IMR-90 (cell line): Measurements from ENCODE around the gene GATA6. TPM values are rescaled to one million over a fixed set of nuclear protein-coding genes. Genes with fewer than 3 reads are reported as not detected.

Source experiments
- ATAC-seq: fragments of 200-7000 bp; cut with Tn5 transposase; 2 replicates; pipeline ENCODE4 v1.9.1; 2020; ENCODE audit warnings: low read depth, mild to moderate bottlenecking, moderate library complexity
- BruUV-seq: library from RNA; stranded (reverse); fragments of 400-500 nt; replicated peaks from 2 replicates; lab custom pipeline; 2021; lab: Mats Ljungman, UMichigan
- CTCF ChIA-PET: fragments of 300-600 bp; formaldehyde crosslinking; extraction: SDS; loops from one replicate; lab custom pipeline; 2021; ENCODE audit warnings: antibody characterized with exemption; lab: Yijun Ruan, JAX
- POLR2A ChIA-PET: fragments of 300-600 bp; sonication (Branson Sonifier 250); formaldehyde crosslinking; loops from one replicate; lab custom pipeline; 2022; ENCODE audit warnings: antibody characterized with exemption; ENCODE audit not compliant: unreplicated experiment; lab: Charles Lee
- DNase-seq: peaks from one replicate; pipeline ENCODE4 v3.0.0; 2013
- H2AFZ ChIP-seq: replicated peaks from 2 replicates; pipeline ENCODE3; 2013; ENCODE audit warnings: low read length, mild to moderate bottlenecking; ENCODE audit not compliant: poor library complexity
- H2AK5ac ChIP-seq: 2 replicates; pipeline ENCODE4 v1.6.1; 2013; ENCODE audit warnings: low read depth, low read length, inconsistent platforms
- H2AK9ac ChIP-seq: replicated peaks from 2 replicates; pipeline ENCODE3; 2013; ENCODE audit warnings: mild to moderate bottlenecking, low read depth, low read length, moderate library complexity; ENCODE audit not compliant: poor library complexity
- H2BK120ac ChIP-seq: 2 replicates; pipeline ENCODE4 v1.6.1; 2013; ENCODE audit warnings: low read depth, low read length, inconsistent platforms
- H2BK15ac ChIP-seq: 3 replicates; pipeline ENCODE4 v1.6.1; 2013; ENCODE audit warnings: low read depth, low read length, inconsistent platforms
- H2BK20ac ChIP-seq: 2 replicates; pipeline ENCODE4 v1.6.1; 2013; ENCODE audit warnings: low read depth, mild to moderate bottlenecking, inconsistent platforms, low read length, moderate library complexity
- H2BK5ac ChIP-seq: 2 replicates; pipeline ENCODE4 v1.6.1; 2013; ENCODE audit warnings: mild to moderate bottlenecking, low read depth, low read length, inconsistent platforms; ENCODE audit not compliant: poor library complexity, severe bottlenecking
- H3K14ac ChIP-seq: replicated peaks from 2 replicates; pipeline ENCODE4 v1.6.1; 2013; ENCODE audit warnings: low read depth, low read length, inconsistent platforms
- H3K18ac ChIP-seq: 2 replicates; pipeline ENCODE4 v1.6.1; 2013; ENCODE audit warnings: low read depth, low read length, control low read depth
- H3K23ac ChIP-seq: 2 replicates; pipeline ENCODE4 v1.6.1; 2013; ENCODE audit warnings: low read depth, low read length, inconsistent platforms
- H3K27ac ChIP-seq: 2 replicates; pipeline ENCODE4 v1.5.1; 2013; ENCODE audit warnings: mild to moderate bottlenecking, control low read depth, low read length; ENCODE audit not compliant: insufficient read depth
- H3K27me3 ChIP-seq: 2 replicates; pipeline ENCODE4 v1.6.1; 2013; ENCODE audit warnings: low read length; ENCODE audit not compliant: control insufficient read depth, insufficient read depth
- H3K36me3 ChIP-seq: 2 replicates; pipeline ENCODE4 v1.6.1; 2013; ENCODE audit warnings: low read length, mixed read lengths; ENCODE audit not compliant: control insufficient read depth, insufficient read depth
- H3K4ac ChIP-seq: 2 replicates; pipeline ENCODE4 v1.6.1; 2013; ENCODE audit warnings: low read depth, low read length, inconsistent platforms
- H3K4me1 ChIP-seq: 2 replicates; pipeline ENCODE4 v1.6.1; 2013; ENCODE audit warnings: low read length, mixed read lengths; ENCODE audit not compliant: control insufficient read depth, insufficient read depth
- H3K4me2 ChIP-seq: 2 replicates; pipeline ENCODE4 v1.6.1; 2013; ENCODE audit warnings: low read depth, mild to moderate bottlenecking, control low read depth, low read length, moderate library complexity
- H3K4me3 ChIP-seq: 2 replicates; pipeline ENCODE4 v1.5.1; 2013; ENCODE audit warnings: low read depth, mild to moderate bottlenecking, control low read depth, low read length, moderate library complexity; ENCODE audit not compliant: insufficient read depth
- H3K56ac ChIP-seq: 2 replicates; pipeline ENCODE4 v1.6.1; 2013; ENCODE audit warnings: low read length, inconsistent platforms; ENCODE audit not compliant: insufficient read depth; ENCODE audit errors: extremely low read depth
- H3K79me1 ChIP-seq, 2 experiments: 2 replicates each; pipeline ENCODE4 v1.6.1; 2013; ENCODE audit warnings: low read length in 2 of 2, inconsistent platforms in 1 of 2, low read depth in 1 of 2
- H3K9ac ChIP-seq: 2 replicates; pipeline ENCODE4 v1.6.1; 2013; ENCODE audit warnings: low read depth, low read length, control low read depth
- H3K9me1 ChIP-seq: 2 replicates; pipeline ENCODE4 v1.6.1; 2013; ENCODE audit warnings: low read length, inconsistent platforms; ENCODE audit not compliant: insufficient read depth
- H3K9me3 ChIP-seq: 2 replicates; pipeline ENCODE4 v1.6.1; 2013; ENCODE audit warnings: low read length; ENCODE audit not compliant: control insufficient read depth, insufficient read depth
- H4K20me1 ChIP-seq: 2 replicates; pipeline ENCODE4 v1.6.1; 2013; ENCODE audit warnings: low read length, inconsistent platforms; ENCODE audit not compliant: insufficient read depth
- H4K5ac ChIP-seq: 2 replicates; pipeline ENCODE4 v1.6.1; 2013; ENCODE audit warnings: mild to moderate bottlenecking, low read depth, low read length, control low read depth
- H4K8ac ChIP-seq, 2 experiments: 2 replicates each; pipeline ENCODE4 v1.6.1; 2013; ENCODE audit warnings: low read depth in 2 of 2, low read length in 2 of 2, control low read depth in 1 of 2, inconsistent platforms in 1 of 2
- H4K91ac ChIP-seq: 2 replicates; pipeline ENCODE4 v1.6.1; 2013; ENCODE audit warnings: low read depth, low read length, inconsistent platforms; ENCODE audit not compliant: insufficient read depth
- BHLHE40 ChIP-seq: fragments of 150-350 bp; IDR thresholded peaks from 2 replicates; pipeline ENCODE4 v1.6.1; 2016; ENCODE audit warnings: mild to moderate bottlenecking, low read depth, low read length
- MAZ ChIP-seq: IDR thresholded peaks from 2 replicates; pipeline ENCODE4 v1.6.1; 2012; ENCODE audit warnings: low read depth, mild to moderate bottlenecking, low read length, improper control_type of control experiment, moderate library complexity, borderline replicate concordance
- MXI1 ChIP-seq: IDR thresholded peaks from 2 replicates; pipeline ENCODE4 v1.6.1; 2012; ENCODE audit warnings: low read depth, mild to moderate bottlenecking, low read length, moderate library complexity, borderline replicate concordance
- RFX5 ChIP-seq: IDR thresholded peaks from 2 replicates; pipeline ENCODE4 v1.8.0; 2012; ENCODE audit warnings: low read depth, mild to moderate bottlenecking, low read length, moderate library complexity
- WGBS, 2 experiments: methylation state at CpG; one replicate each; pipeline versions ENCODE4 v1.1.5 to v1.1.7; 2013; ENCODE audit warnings: missing lambda C conversion rate in 2 of 2; ENCODE audit not compliant: insufficient read length in 1 of 2; ENCODE audit errors: extremely low coverage in 2 of 2; 5-methylcytosine and 5-hydroxymethylcytosine counted together
- dilution Hi-C: fragments of 300-500 bp; cut with HindIII; formaldehyde crosslinking; loops from one replicate; pipeline ENCODE4 v1.14.3; 2018; ENCODE audit warnings: low sequenced_read_pairs; ENCODE audit not compliant: unreplicated experiment
- in situ Hi-C: fragments of 300-500 bp; cut with MboI; formaldehyde crosslinking; loops from 3 replicates; pipeline ENCODE4 v1.14.3; 2019; ENCODE audit warnings: low sequenced_read_pairs, inconsistent platforms, mixed read lengths
- intact Hi-C: fragments of 100-400 bp; cut with micrococcal nuclease; formaldehyde crosslinking; loops from 2 replicates; pipeline ENCODE4 v1.10.0; 2022
- polyA plus RNA-seq, 3 experiments: library from polyadenylated mRNA; depleted of rRNA; stranded (reverse); fragments of >200 nt; gene quantifications; 2 replicates each; pipeline ENCODE4 v1.2.3, GENCODE V29; 2012; ENCODE audit warnings: low replicate concordance in 1 of 3
- total RNA-seq: library from RNA; depleted of rRNA; stranded (reverse); fragments of >200 nt; gene quantifications from 2 replicates; pipeline ENCODE4 v1.2.3, GENCODE V29; 2012
- TF ChIP-seq, protein P1 (sequence below): conservative IDR thresholded peaks from 2 replicates; pipeline ENCODE4 v1.5.1; 2012; ENCODE audit warnings: mild to moderate bottlenecking, low read depth, low read length, improper control_type of control experiment

Gene GATA6
- total and polyA plus RNA-seq, 2 of the 4 experiments (the other 2 are of a cell fraction), result 2.5 to 4.0 TPM

- TF ChIP-seq RFX5, result no peak
- TF ChIP-seq MAZ, result no peak
- no peak for TF ChIP-seq BHLHE40
- TF ChIP-seq, protein P1, sequence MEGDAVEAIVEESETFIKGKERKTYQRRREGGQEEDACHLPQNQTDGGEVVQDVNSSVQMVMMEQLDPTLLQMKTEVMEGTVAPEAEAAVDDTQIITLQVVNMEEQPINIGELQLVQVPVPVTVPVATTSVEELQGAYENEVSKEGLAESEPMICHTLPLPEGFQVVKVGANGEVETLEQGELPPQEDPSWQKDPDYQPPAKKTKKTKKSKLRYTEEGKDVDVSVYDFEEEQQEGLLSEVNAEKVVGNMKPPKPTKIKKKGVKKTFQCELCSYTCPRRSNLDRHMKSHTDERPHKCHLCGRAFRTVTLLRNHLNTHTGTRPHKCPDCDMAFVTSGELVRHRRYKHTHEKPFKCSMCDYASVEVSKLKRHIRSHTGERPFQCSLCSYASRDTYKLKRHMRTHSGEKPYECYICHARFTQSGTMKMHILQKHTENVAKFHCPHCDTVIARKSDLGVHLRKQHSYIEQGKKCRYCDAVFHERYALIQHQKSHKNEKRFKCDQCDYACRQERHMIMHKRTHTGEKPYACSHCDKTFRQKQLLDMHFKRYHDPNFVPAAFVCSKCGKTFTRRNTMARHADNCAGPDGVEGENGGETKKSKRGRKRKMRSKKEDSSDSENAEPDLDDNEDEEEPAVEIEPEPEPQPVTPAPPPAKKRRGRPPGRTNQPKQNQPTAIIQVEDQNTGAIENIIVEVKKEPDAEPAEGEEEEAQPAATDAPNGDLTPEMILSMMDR, result no peak
- TF ChIP-seq MXI1, result no peak
- Histone ChIP-seq H3K36me3 (peaks cover 9% of the 10 kb centered on the region), H3K4me3 (no peak overlapping the region), H3K4ac (no peak overlapping the region), H3K27me3 (no peaks in the 10 kb centered on the region), H4K5ac (no peak overlapping the region), H3K4me2 (no peak overlapping the region), H3K27ac (no peak overlapping the region), H3K14ac (no peak overlapping the region), H3K79me1 (peaks cover 3 to 7% of the 10 kb centered on the region in 2 experiments; a peak in 3 of 4 replicates), H3K23ac (no peak overlapping the region), H3K9me3 (no peaks in the 10 kb centered on the region), H2BK20ac (no peak overlapping the region), H4K91ac (no peak overlapping the region), H3K4me1 (no peaks in the 10 kb centered on the region), H3K9ac (no peak overlapping the region), H4K20me1 (0 out of 2 replicates have a peak, but pooled peaks cover 3% of the 10 kb centered on the region), H2AK5ac (no peak overlapping the region), H3K18ac (no peak overlapping the region), H3K56ac (no peak overlapping the region), H2BK120ac (no peak overlapping the region), H2BK5ac (no peak overlapping the region), H4K8ac (no peak overlapping the region), H2AFZ (no peak overlapping the region), H2BK15ac (no peak overlapping the region), H2AK9ac (no peak overlapping the region), H3K9me1 (no peaks in the 10 kb centered on the region)
- in situ Hi-C loops (no loop called here), intact Hi-C loops (no loop called here), dilution Hi-C loops (no loop called here)
- WGBS, 2 experiments, result 100% methylated on average over 1 of the region's 7 CpGs; no CpG with 5 or more reads in 1 of the 2 experiments
- DNase-seq (no peak), ATAC-seq (no peak)
- POLR2A ChIA-PET, result no interaction called here
- CTCF ChIA-PET, result no interaction called here
- no TSS peak for BruUV-seq
These were observed 28.8 kb downstream of the GATA6 start for GRCh38 chr18:22198163-22198562.
